ENCODE measurements around the gene DENND6A. TPM values are rescaled to one million over a fixed set of nuclear protein-coding genes. Genes with fewer than 3 reads are reported as not detected.
"Not testable (repeated sequence)": the region's sequence is repeated elsewhere in the genome, so short reads cannot be mapped to it uniquely, and the experiment has no call there.

DENND6A gene
- total RNA-seq, 2 donors from 2014 or later: 5.9 to 9.9 TPM

DNA sequence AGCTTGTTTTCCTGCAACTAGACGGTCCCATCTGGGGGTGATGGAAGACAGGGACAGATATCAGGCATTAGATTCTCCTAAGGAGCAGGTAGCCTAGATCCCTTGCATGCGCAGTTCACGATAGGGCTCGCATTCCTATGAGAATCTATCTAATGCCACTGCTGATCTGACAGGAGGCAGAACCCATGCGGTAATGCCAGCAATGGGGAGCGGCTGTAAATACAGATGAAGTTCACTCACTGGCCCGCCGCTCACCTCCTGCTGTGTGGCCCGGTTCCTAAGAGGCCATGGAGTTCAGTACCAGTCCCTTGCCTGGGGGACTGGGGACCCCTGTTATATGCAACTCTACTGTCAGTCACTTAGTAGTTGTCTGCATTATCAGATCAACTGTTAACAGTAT, 7.9 kb upstream of the DENND6A start:
- 86 to 90% methylated on average over 9 of the region's 9 CpGs for WGBS, 2 donors

DNA sequence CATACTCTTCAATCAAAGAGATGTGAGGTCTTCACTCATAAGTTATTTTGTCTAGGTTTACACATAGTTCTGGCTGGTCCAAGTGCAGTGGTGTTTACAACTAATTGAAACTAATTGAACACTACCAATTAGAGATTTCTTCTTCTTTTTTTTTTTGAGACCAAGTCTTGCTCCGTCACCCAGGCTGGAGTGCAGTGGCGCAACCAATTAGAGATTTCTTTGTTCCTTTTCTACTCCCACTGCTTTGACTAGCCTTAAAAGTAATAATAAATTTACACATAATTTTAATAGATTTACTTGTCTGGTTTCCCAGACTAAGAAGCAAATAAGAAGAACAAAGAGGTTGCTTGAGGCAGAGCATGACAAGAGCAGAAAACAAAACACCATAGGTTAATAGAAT, 6.7 kb upstream of the DENND6A start:
- intact Hi-C loops (cut with DNase I): no loop called here
- ATAC-seq: no peak

More for the DNA sequence above, 7.9 kb upstream of the DENND6A start:
- TF ChIP-seq POLR2A (IDR thresholded peaks at IDR 0.05): no peak
- TF ChIP-seq, protein P1, sequence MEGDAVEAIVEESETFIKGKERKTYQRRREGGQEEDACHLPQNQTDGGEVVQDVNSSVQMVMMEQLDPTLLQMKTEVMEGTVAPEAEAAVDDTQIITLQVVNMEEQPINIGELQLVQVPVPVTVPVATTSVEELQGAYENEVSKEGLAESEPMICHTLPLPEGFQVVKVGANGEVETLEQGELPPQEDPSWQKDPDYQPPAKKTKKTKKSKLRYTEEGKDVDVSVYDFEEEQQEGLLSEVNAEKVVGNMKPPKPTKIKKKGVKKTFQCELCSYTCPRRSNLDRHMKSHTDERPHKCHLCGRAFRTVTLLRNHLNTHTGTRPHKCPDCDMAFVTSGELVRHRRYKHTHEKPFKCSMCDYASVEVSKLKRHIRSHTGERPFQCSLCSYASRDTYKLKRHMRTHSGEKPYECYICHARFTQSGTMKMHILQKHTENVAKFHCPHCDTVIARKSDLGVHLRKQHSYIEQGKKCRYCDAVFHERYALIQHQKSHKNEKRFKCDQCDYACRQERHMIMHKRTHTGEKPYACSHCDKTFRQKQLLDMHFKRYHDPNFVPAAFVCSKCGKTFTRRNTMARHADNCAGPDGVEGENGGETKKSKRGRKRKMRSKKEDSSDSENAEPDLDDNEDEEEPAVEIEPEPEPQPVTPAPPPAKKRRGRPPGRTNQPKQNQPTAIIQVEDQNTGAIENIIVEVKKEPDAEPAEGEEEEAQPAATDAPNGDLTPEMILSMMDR (IDR thresholded peaks at IDR 0.05): no peak
- no peak overlapping the region for H3K27ac ChIP-seq
- DNase-seq: no peak
- H3K36me3 ChIP-seq (replicated peaks in 1 of 2; ENCODE audit: insufficient read depth in 1 of 2, low read depth in 2 of 2): no peaks in the 10 kb centered on the region
- H3K4me3 ChIP-seq: no peak overlapping the region
- H3K9me3 ChIP-seq: no peaks in the 10 kb centered on the region
- no peaks in the 10 kb centered on the region for H3K27me3 ChIP-seq
- H3K4me1 ChIP-seq: peaks cover 8% of the 10 kb centered on the region
- ATAC-seq: no peak
- intact Hi-C loops (cut with DNase I): no loop called here

DNA sequence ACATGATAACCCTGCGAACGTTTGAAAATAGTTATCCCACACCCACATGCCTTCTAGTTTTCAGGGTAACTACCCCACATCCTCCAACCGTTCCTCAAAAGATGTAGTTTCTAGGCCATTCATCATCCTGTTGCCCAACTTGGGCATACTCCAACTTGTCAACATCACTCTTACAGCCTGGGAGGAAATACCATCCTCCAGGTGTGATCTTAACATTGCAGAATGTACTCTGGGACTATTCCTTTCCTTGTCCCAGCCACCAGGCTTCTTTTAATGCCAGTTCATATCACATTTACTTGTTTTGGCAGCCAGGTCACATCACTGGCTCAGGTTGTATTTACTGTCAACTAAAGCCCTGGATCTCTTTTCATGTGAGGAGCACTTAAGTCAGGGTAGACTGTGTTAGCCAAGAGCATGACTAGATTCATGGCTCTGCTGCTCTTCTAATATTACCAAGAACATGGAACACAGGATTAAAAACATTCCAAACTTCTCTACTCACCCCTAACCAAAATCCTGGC, 4.0 kb upstream of the DENND6A start:
- Histone ChIP-seq H3K27ac (peak overlapping the region in 2 of 4 donors; percentile 41 to 54), H3K9me3 (no peaks in the 10 kb centered on the region), H3K4me1 (peaks cover 18% of the 10 kb centered on the region), H3K27me3 (no peaks in the 10 kb centered on the region), H3K36me3 (replicated peaks in 1 of 2; ENCODE audit: insufficient read depth in 1 of 2, low read depth in 2 of 2) (no peaks in the 10 kb centered on the region), H3K4me3 (no peak overlapping the region)
- WGBS, 2 donors: 11 to 35% methylated on average over 3 of the region's 3 CpGs
- intact Hi-C loops (cut with DNase I): no loop called here
- TF ChIP-seq POLR2A (IDR thresholded peaks at IDR 0.05): no peak
- TF ChIP-seq, protein P1 (IDR thresholded peaks at IDR 0.05): peak in 4 of 7 experiments; percentile 25 to 41 (median 34)
- ATAC-seq (peak; percentile 33), DNase-seq (peak; percentile 31 to 80 (median 59))

More for the DNA sequence above, 6.7 kb upstream of the DENND6A start:
- TF ChIP-seq, protein P1 (IDR thresholded peaks at IDR 0.05): no peak
- TF ChIP-seq POLR2A (IDR thresholded peaks at IDR 0.05): no peak
- Histone ChIP-seq H3K4me3 (no peak overlapping the region), H3K27ac (no peak overlapping the region), H3K27me3 (no peaks in the 10 kb centered on the region), H3K9me3 (no peaks in the 10 kb centered on the region), H3K4me1 (peaks cover 8% of the 10 kb centered on the region), H3K36me3 (replicated peaks in 1 of 2; ENCODE audit: insufficient read depth in 1 of 2, low read depth in 2 of 2) (no peaks in the 10 kb centered on the region)
- DNase-seq: no peak
- WGBS, 2 donors: 92 to 98% methylated on average over 2 of the region's 2 CpGs

DNA sequence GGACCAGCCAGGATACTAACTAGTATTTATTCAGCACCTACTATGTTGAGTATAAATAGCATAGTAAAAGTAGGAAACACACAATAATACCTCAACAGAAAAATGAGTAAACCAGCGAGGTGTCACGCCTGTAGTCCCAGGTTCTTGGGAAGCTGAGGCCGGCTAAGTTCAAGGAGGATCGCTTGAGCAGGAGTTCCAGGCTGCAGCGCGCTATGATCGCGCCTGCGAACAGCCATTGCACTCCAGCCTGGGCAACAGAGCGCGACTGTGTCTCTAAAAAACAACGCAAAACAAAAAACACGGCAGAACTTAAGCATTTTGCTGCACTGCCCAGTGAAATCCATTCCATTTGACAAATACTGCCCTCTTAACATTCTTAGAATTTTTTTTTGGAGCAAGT, 1.3 kb upstream of the DENND6A start:
- WGBS, 2 donors: 92 to 94% methylated on average over 13 of the region's 13 CpGs
- no peak for DNase-seq
- Histone ChIP-seq H3K4me3 (no peak overlapping the region), H3K36me3 (replicated peaks in 1 of 2; ENCODE audit: insufficient read depth in 1 of 2, low read depth in 2 of 2) (no peaks in the 10 kb centered on the region), H3K4me1 (peaks cover 36% of the 10 kb centered on the region), H3K27me3 (no peaks in the 10 kb centered on the region), H3K9me3 (no peaks in the 10 kb centered on the region), H3K27ac (no peak overlapping the region)
- TF ChIP-seq POLR2A (IDR thresholded peaks at IDR 0.05): no peak
- TF ChIP-seq, protein P1 (IDR thresholded peaks at IDR 0.05): no peak
- ATAC-seq: no peak
- intact Hi-C loops (cut with DNase I): no loop called here

DNA sequence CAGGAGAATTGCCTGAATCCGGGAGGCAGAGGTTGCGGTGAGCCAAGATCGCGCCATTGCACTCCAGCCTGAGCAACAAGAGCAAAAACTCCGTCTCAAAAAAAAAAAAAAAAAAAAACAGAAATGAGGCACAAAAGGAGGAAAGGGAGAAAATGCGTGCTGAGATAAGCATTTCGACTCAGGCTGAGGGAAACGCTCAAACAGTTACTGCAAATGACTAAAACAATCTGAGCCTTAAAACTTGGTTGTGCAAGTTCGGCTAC, 813 bp downstream of the DENND6A start:
- DNase-seq; H3K27me3 ChIP-seq; H3K9me3 ChIP-seq; intact Hi-C loops (cut with DNase I); H3K36me3 ChIP-seq (replicated peaks in 1 of 2; ENCODE audit: insufficient read depth in 1 of 2, low read depth in 2 of 2); ATAC-seq: not testable (repeated sequence)
- Histone ChIP-seq H3K4me1 (peaks cover 31% of the 10 kb centered on the region), H3K4me3 (peak overlapping the region; percentile 90 to 93), H3K27ac (peak overlapping the region; percentile 89 to 98 (median 94))
- 0 to 4% methylated on average over 9 of the region's 9 CpGs for WGBS, 2 donors

Data from body of pancreas (tissue), 4 donors.